Cardiac muscle cell (in vitro differentiated cells and primary cell): ENCODE measurements around the gene SIPA1. TPM values are rescaled to one million over a fixed set of nuclear protein-coding genes. Genes with fewer than 3 reads are reported as not detected.

ENCODE experiments used
- DNase-seq, 2 donors: peaks; one replicate each; pipeline versions ENCODE4 v3.0.0 to v3.0.0-alpha.2; 2010 to 2017; ENCODE audit warnings: low read depth in 1 of 2, low spot score in 1 of 2
- H3K27ac ChIP-seq: fragments of 200-600 bp; sonication (generic); 2 replicates; pipeline ENCODE4 v1.5.1; 2016
- H3K27me3 ChIP-seq: fragments of 200-600 bp; sonication (generic); 2 replicates; pipeline ENCODE4 v1.6.0; 2016; ENCODE audit warnings: control low read depth
- H3K36me3 ChIP-seq: fragments of 200-600 bp; sonication (generic); 2 replicates; pipeline ENCODE4 v1.5.1; 2016; ENCODE audit warnings: control low read depth
- H3K4me1 ChIP-seq: fragments of 200-600 bp; sonication (generic); 2 replicates; pipeline ENCODE4 v1.8.1; 2017; ENCODE audit warnings: low read depth, mild to moderate bottlenecking, mixed run types
- H3K4me3 ChIP-seq: fragments of 200-600 bp; sonication (generic); 2 replicates; pipeline ENCODE4 v1.5.1; 2016; ENCODE audit warnings: mild to moderate bottlenecking
- H3K9me3 ChIP-seq: fragments of 200-600 bp; sonication (generic); 2 replicates; pipeline ENCODE4 v1.5.1; 2017; ENCODE audit warnings: low read depth, mild to moderate bottlenecking, control low read depth
- CTCF ChIP-seq: IDR thresholded peaks from 2 replicates; pipeline ENCODE4 v1.5.1; 2012; ENCODE audit warnings: low read depth, mild to moderate bottlenecking, low read length
- polyA plus RNA-seq: library from polyadenylated mRNA; unstranded; fragments of >200 nt; fragmentation: Nextera tagmentation; extraction: Ambion mirVana; gene quantifications from 2 replicates; pipeline ENCODE4 v1.2.1, GENCODE V29; 2016
- total RNA-seq: library from RNA; depleted of rRNA; stranded (reverse); fragments of >200 nt; gene quantifications from 2 replicates; pipeline ENCODE4 v1.2.3, GENCODE V29; 2016

SIPA1 gene
- total and polyA plus RNA-seq, 2 experiments from 2014 or later: 21.6 to 25.9 TPM

- TF ChIP-seq CTCF: no peak
- H3K9me3 ChIP-seq: no peaks in the 10 kb centered on the region
- H3K36me3 ChIP-seq: peaks cover 13% of the 10 kb centered on the region
- H3K4me1 ChIP-seq: peaks cover 6% of the 10 kb centered on the region
- DNase-seq: no peak
- no peak overlapping the region for H3K27ac ChIP-seq
- H3K27me3 ChIP-seq: no peaks in the 10 kb centered on the region
- no peak overlapping the region for H3K4me3 ChIP-seq
Observed at GRCh38 chr11:65618763-65619162, 19.1 kb upstream of the SIPA1 start.

- no peak for TF ChIP-seq CTCF
- H3K9me3 ChIP-seq: no peaks in the 10 kb centered on the region
- H3K4me1 ChIP-seq: peaks cover 6% of the 10 kb centered on the region
- H3K27me3 ChIP-seq: no peaks in the 10 kb centered on the region
- H3K4me3 ChIP-seq: no peak overlapping the region
- DNase-seq: no peak
- no peak overlapping the region for H3K27ac ChIP-seq
- H3K36me3 ChIP-seq: peaks cover 19% of the 10 kb centered on the region
Observed at GRCh38 chr11:65619281-65619928, 18.5 kb upstream of the SIPA1 start.

GRCh38 chr11:65620666-65621065 is 17.2 kb upstream of the SIPA1 start:
- no peak for DNase-seq
- Histone ChIP-seq H3K4me3 (no peak overlapping the region), H3K4me1 (peaks cover 6% of the 10 kb centered on the region), H3K36me3 (peaks cover 24% of the 10 kb centered on the region), H3K27ac (no peak overlapping the region), H3K27me3 (no peaks in the 10 kb centered on the region), H3K9me3 (no peaks in the 10 kb centered on the region)
- TF ChIP-seq CTCF: no peak

- no peak overlapping the region for H3K27ac ChIP-seq
- H3K4me1 ChIP-seq: peaks cover 4% of the 10 kb centered on the region
- peaks cover 24% of the 10 kb centered on the region for H3K36me3 ChIP-seq
- no peaks in the 10 kb centered on the region for H3K27me3 ChIP-seq
- H3K9me3 ChIP-seq: no peaks in the 10 kb centered on the region
- H3K4me3 ChIP-seq: no peak overlapping the region
- TF ChIP-seq CTCF: no peak
- DNase-seq: no peak
Observed at GRCh38 chr11:65621460-65621859, 16.4 kb upstream of the SIPA1 start.

- H3K36me3 ChIP-seq: peaks cover 24% of the 10 kb centered on the region
- TF ChIP-seq CTCF: no peak
Observed at GRCh38 chr11:65622011-65622410, 15.9 kb upstream of the SIPA1 start.

More at GRCh38 chr11:65622011-65622410, 15.9 kb upstream of the SIPA1 start:
- Histone ChIP-seq H3K9me3 (no peaks in the 10 kb centered on the region), H3K4me1 (no peaks in the 10 kb centered on the region), H3K27ac (no peak overlapping the region), H3K27me3 (no peaks in the 10 kb centered on the region), H3K4me3 (no peak overlapping the region)
- DNase-seq: no peak
